Endodermal cell (in vitro differentiated cells): ENCODE measurements around the gene LAMA2. TPM values are rescaled to one million over a fixed set of nuclear protein-coding genes. Genes with fewer than 3 reads are reported as not detected.
"Not testable (repeated sequence)": the region's sequence is repeated elsewhere in the genome, so short reads cannot be mapped to it uniquely, and the experiment has no call there.

ENCODE experiments used
- DNase-seq: peaks from one replicate; pipeline ENCODE4 v3.0.0-alpha.2; 2017
- H3K27ac ChIP-seq: 2 replicates; pipeline ENCODE4 v1.5.1; 2013; ENCODE audit warnings: mild to moderate bottlenecking, low read depth, low read length, moderate library complexity
- H3K27me3 ChIP-seq: 2 replicates; pipeline ENCODE4 v1.6.1; 2013; ENCODE audit warnings: mild to moderate bottlenecking, low read length, moderate library complexity; ENCODE audit not compliant: insufficient read depth, control insufficient read depth, poor library complexity, severe bottlenecking
- H3K36me3 ChIP-seq: 2 replicates; pipeline ENCODE4 v1.7.0; 2013; ENCODE audit warnings: mild to moderate bottlenecking, low read length, moderate library complexity; ENCODE audit not compliant: control insufficient read depth, insufficient read depth
- H3K4me1 ChIP-seq: one replicate; pipeline ENCODE4 v1.7.0; 2013; ENCODE audit warnings: low read length; ENCODE audit not compliant: control insufficient read depth, insufficient read depth
- H3K4me3 ChIP-seq: 2 replicates; pipeline ENCODE4 v1.5.1; 2013; ENCODE audit warnings: mild to moderate bottlenecking, low read length, moderate library complexity
- H3K9ac ChIP-seq: 2 replicates; pipeline ENCODE4 v1.6.1; 2013; ENCODE audit warnings: mild to moderate bottlenecking, low read length, moderate library complexity; ENCODE audit not compliant: poor library complexity, severe bottlenecking; ENCODE audit errors: extremely low read depth
- H3K9me3 ChIP-seq: 2 replicates; pipeline ENCODE4 v1.6.1; 2013; ENCODE audit warnings: mild to moderate bottlenecking, low read length, moderate library complexity; ENCODE audit not compliant: control insufficient read depth
- H3K27ac Mint-ChIP-seq: 2 replicates; pipeline ENCODE4 v1.8.0; 2020; ENCODE audit warnings: mixed read lengths
- H3K27me3 Mint-ChIP-seq: 2 replicates; pipeline ENCODE4 v1.8.0; 2021; ENCODE audit warnings: mild to moderate bottlenecking, mixed read lengths; ENCODE audit not compliant: insufficient read depth
- H3K36me3 Mint-ChIP-seq: 2 replicates; pipeline ENCODE4 v1.8.0; 2020; ENCODE audit warnings: low read depth, mixed read lengths
- H3K4me1 Mint-ChIP-seq: 2 replicates; pipeline ENCODE4 v1.8.0; 2020; ENCODE audit warnings: mixed read lengths
- H3K4me3 Mint-ChIP-seq: 2 replicates; pipeline ENCODE4 v1.8.0; 2020; ENCODE audit warnings: mild to moderate bottlenecking, moderate library complexity, mixed read lengths
- H3K9me3 Mint-ChIP-seq: 2 replicates; pipeline ENCODE4 v1.8.0; 2020; ENCODE audit warnings: mild to moderate bottlenecking, mixed read lengths
- CTCF ChIP-seq: fragments of 200-600 bp; sonication (generic); conservative IDR thresholded peaks from 2 replicates; pipeline ENCODE4 v1.5.0; 2021; ENCODE audit warnings: antibody characterized with exemption, mild to moderate bottlenecking
- WGBS, 2 experiments: methylation state at CpG; one replicate each; pipeline versions ENCODE4 v1.1.5 to v1.1.7; 2013; ENCODE audit warnings: missing lambda C conversion rate in 2 of 2, mixed read lengths in 1 of 2; ENCODE audit not compliant: insufficient coverage in 1 of 2, insufficient read length in 1 of 2; 5-methylcytosine and 5-hydroxymethylcytosine counted together
- total RNA-seq, 2 donors: library from RNA; stranded (reverse); fragmentation: NEBNext Ultra II Directional in 1 of 2; extraction: Animal tissue kit (Norgen Biotek cat#: 25700) in 1 of 2; gene quantifications; 2 replicates in 1 of 2; 3 replicates in 1 of 2; pipeline ENCODE4 v1.2.1, GENCODE V29; 2021

LAMA2 gene
- total RNA-seq, 2 donors from 2014 or later, result 2.3 to 4.1 TPM

- Mint-ChIP-seq H3K4me1 (peaks cover 2% of the 10 kb centered on the region), H3K4me3 (no peak overlapping the region), H3K9me3 (peaks cover 2% of the 10 kb centered on the region), H3K36me3 (no peaks in the 10 kb centered on the region), H3K27ac (no peak overlapping the region), H3K27me3 (no peaks in the 10 kb centered on the region)
- Histone ChIP-seq H3K27ac (no peak overlapping the region), H3K4me3 (no peak overlapping the region), H3K9ac (no peak overlapping the region), H3K27me3 (no peaks in the 10 kb centered on the region), H3K9me3 (peaks cover 7% of the 10 kb centered on the region), H3K36me3 (no peaks in the 10 kb centered on the region), H3K4me1 (no peaks in the 10 kb centered on the region)
- no peak for DNase-seq
- 95% methylated on average over 2 of the region's 2 CpGs; no CpG with 5 or more reads in 1 of the 2 experiments for WGBS, 2 experiments
- no peak for TF ChIP-seq CTCF
Measured at GRCh38 chr6:129046526-129046925, 163.6 kb downstream of the LAMA2 start.

GRCh38 chr6:129047834-129048233 is 164.9 kb downstream of the LAMA2 start:
- H3K4me1 Mint-ChIP-seq, result peaks cover 2% of the 10 kb centered on the region
- TF ChIP-seq CTCF, result no peak
- 94 to 100% methylated on average over 1 to 2 of the region's 3 CpGs for WGBS, 2 experiments
- H3K36me3 Mint-ChIP-seq, result no peaks in the 10 kb centered on the region
- Histone ChIP-seq H3K9me3 (peaks cover 7% of the 10 kb centered on the region), H3K36me3 (no peaks in the 10 kb centered on the region), H3K27me3 (no peaks in the 10 kb centered on the region), H3K27ac (no peak overlapping the region), H3K4me3 (no peak overlapping the region), H3K9ac (no peak overlapping the region), H3K4me1 (no peaks in the 10 kb centered on the region)
- no peak overlapping the region for H3K27ac Mint-ChIP-seq
- no peaks in the 10 kb centered on the region for H3K27me3 Mint-ChIP-seq
- no peak for DNase-seq
- no peaks in the 10 kb centered on the region for H3K9me3 Mint-ChIP-seq
- no peak overlapping the region for H3K4me3 Mint-ChIP-seq

GRCh38 chr6:129050086-129050485 is 167.1 kb downstream of the LAMA2 start:
- Mint-ChIP-seq H3K27me3 (no peaks in the 10 kb centered on the region), H3K27ac (no peak overlapping the region), H3K4me3 (no peak overlapping the region), H3K4me1 (peaks cover 2% of the 10 kb centered on the region), H3K9me3 (no peaks in the 10 kb centered on the region), H3K36me3 (no peaks in the 10 kb centered on the region)
- Histone ChIP-seq H3K9me3 (no peaks in the 10 kb centered on the region), H3K27me3 (no peaks in the 10 kb centered on the region), H3K4me1 (no peaks in the 10 kb centered on the region), H3K4me3 (no peak overlapping the region), H3K9ac (no peak overlapping the region), H3K36me3 (no peaks in the 10 kb centered on the region), H3K27ac (no peak overlapping the region)
- no peak for TF ChIP-seq CTCF
- 93 to 94% methylated on average over 3 to 4 of the region's 4 CpGs for WGBS, 2 experiments
- peak; percentile 40 for DNase-seq

- not testable (repeated sequence) for H3K4me3 Mint-ChIP-seq, DNase-seq, H3K9ac ChIP-seq
Measured at GRCh38 chr6:129053143-129053542, 170.2 kb downstream of the LAMA2 start.

More at GRCh38 chr6:129053143-129053542, 170.2 kb downstream of the LAMA2 start:
- WGBS, 2 experiments, result 91 to 94% methylated on average over 13 of the region's 13 CpGs
- not testable (repeated sequence) for H3K27me3 ChIP-seq, H3K36me3 Mint-ChIP-seq, H3K27ac ChIP-seq, H3K36me3 ChIP-seq, H3K9me3 ChIP-seq, H3K9me3 Mint-ChIP-seq, H3K27ac Mint-ChIP-seq, H3K27me3 Mint-ChIP-seq, H3K4me1 Mint-ChIP-seq, H3K4me1 ChIP-seq, H3K4me3 ChIP-seq
